ENCODE results near the gene SLC66A1. TPM values are rescaled to one million over a fixed set of nuclear protein-coding genes. Genes with fewer than 3 reads are reported as not detected.

Gene SLC66A1
- polyA plus RNA-seq, 3 donors from 2014 or later: 2.4 to 10.2 (median 3.3) TPM

DNA sequence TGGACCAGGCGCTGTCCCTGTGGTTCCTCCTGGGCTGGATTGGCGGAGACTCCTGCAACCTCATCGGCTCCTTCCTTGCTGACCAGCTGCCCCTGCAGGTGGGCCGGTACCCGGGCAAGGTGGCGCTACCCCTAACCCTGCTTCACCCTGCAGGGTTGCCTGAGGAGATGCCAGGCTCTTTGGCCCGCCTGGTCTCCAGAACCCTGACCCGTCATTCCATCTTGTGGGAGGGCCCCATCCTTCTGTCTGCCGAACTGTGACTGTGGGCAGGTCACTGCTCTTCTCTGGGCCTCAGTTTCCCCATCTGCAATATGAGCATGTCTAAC, 12.5 kb downstream of the SLC66A1 start:
- no peak for DNase-seq
- no peaks in the 10 kb centered on the region for H3K9me3 Mint-ChIP-seq
- H3K27me3 Mint-ChIP-seq (ENCODE audit: low read depth in 3 of 3): peaks cover 11 to 26% (median 25%) of the 10 kb centered on the region in 3 donors
- peak overlapping the region in 1 of 6 donors; percentile 65 for H3K27ac Mint-ChIP-seq
- no peaks in the 10 kb centered on the region for H3K4me1 Mint-ChIP-seq
- no peak overlapping the region for H3K4me3 Mint-ChIP-seq
- peaks cover 0 to 8% (median 7%) of the 10 kb centered on the region in 3 donors for H3K36me3 Mint-ChIP-seq

DNA sequence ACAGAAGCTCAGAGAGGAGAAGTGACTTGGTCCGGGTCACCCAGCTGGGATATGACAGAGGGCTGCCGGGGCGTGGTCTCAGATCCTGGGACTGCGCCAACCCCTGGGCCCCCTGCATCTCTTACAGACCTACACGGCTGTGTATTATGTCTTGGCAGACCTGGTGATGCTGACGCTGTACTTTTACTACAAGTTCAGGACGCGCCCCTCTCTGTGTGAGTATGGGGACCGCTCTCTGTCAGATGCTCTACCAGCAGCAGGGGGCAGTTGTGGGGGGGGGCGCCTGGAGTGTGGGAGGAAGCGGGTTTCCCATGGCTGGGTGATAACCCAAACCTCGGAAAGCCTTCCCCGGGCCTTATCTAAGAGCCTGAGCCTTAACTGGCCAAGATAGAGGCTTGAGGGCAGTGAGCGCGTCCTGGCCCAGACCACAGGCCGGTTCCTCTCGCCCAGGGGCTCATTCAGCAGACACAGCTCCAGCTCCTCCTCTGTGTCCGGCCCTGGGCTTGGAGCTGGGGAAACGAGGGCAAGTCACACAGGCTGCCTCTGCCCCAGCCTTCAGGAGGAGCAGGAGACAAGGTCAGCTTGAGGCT, 13.3 kb downstream of the SLC66A1 start:
- no peak for DNase-seq
- Mint-ChIP-seq H3K9me3 (no peaks in the 10 kb centered on the region), H3K4me3 (no peak overlapping the region), H3K4me1 (no peaks in the 10 kb centered on the region), H3K27me3 (ENCODE audit: low read depth in 3 of 3) (peaks cover 16 to 26% (median 25%) of the 10 kb centered on the region in 3 donors), H3K36me3 (peaks cover 0 to 9% (median 7%) of the 10 kb centered on the region in 3 donors), H3K27ac (no peak overlapping the region)

GRCh38 chr1:19325958-19326747, 14.0 kb downstream of the SLC66A1 start:
- no peak overlapping the region for H3K27ac Mint-ChIP-seq
- DNase-seq: no peak
- no peak overlapping the region for H3K4me3 Mint-ChIP-seq
- H3K9me3 Mint-ChIP-seq: no peaks in the 10 kb centered on the region
- H3K4me1 Mint-ChIP-seq: no peaks in the 10 kb centered on the region
- peaks cover 0 to 8% (median 7%) of the 10 kb centered on the region in 3 donors for H3K36me3 Mint-ChIP-seq
- H3K27me3 Mint-ChIP-seq (ENCODE audit: low read depth in 3 of 3): peaks cover 16 to 26% (median 22%) of the 10 kb centered on the region in 3 donors

DNA sequence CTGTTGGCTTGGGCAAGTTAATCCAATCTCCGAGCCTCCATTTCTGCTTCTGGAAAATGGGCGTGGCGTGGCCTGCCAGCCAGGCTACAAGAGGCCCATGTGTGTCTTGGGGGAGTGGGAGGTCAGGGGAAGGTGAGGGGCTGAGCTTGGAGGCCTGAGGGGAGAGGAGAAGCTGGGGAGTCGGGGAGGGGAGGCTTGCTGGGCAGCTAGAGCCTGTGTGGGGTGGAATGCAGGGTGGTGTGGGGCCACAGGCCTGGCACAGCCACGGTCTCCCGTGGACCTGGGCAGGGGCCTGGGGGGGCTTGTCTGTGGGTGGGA, 14.6 kb downstream of the SLC66A1 start:
- Mint-ChIP-seq H3K9me3 (no peaks in the 10 kb centered on the region), H3K27ac (no peak overlapping the region), H3K4me3 (no peak overlapping the region), H3K27me3 (ENCODE audit: low read depth in 3 of 3) (peaks cover 16 to 26% (median 21%) of the 10 kb centered on the region in 3 donors), H3K36me3 (peaks cover 0 to 7% (median 6%) of the 10 kb centered on the region in 3 donors), H3K4me1 (no peaks in the 10 kb centered on the region)
- no peak for DNase-seq

DNA sequence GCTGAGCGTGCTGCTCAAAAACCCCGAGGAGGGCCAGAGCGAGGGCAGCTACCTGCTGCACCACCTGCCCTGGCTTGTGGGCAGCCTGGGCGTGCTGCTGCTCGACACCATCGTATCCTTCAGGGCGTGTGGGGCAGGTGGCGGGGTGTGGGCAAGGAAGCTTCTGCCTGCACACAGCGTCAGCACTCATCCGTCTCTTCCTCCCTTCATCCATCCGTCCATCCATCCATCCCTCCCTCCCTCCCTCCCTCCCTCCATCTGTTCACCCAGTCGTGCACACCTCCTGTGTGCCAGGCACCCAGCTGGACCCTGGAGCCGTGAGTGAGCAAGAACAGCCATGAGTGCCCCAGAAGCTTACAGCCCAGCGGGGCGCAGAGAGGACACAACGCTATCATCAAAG, 15.2 kb downstream of the SLC66A1 start:
- Mint-ChIP-seq H3K4me3 (no peak overlapping the region), H3K9me3 (no peaks in the 10 kb centered on the region), H3K27me3 (ENCODE audit: low read depth in 3 of 3) (peaks cover 18 to 23% (median 18%) of the 10 kb centered on the region in 3 donors), H3K27ac (no peak overlapping the region), H3K4me1 (no peaks in the 10 kb centered on the region), H3K36me3 (peaks cover 0 to 7% (median 6%) of the 10 kb centered on the region in 3 donors)
- DNase-seq: no peak

DNA sequence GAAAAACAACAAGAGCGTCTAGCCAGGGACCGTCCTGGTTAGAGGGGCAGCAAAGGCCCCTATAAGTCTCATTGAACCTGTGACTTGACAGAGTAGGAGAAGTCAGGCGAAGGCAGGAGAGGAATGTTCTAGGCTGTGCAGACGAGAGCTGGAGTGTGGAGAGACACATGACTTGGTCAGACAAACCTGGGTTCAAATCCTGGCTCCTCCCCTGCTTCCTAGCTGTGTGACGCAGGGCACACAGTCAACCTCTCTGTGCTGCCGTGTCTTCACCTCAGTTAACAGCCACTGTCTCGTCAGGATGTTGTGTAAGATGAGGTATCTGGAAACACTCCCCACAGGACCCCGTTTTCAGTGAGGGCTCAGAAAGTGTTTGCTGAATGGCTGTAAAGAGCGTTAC, 15.6 kb downstream of the SLC66A1 start:
- Mint-ChIP-seq H3K4me1 (no peaks in the 10 kb centered on the region), H3K36me3 (peaks cover 0 to 6% (median 4%) of the 10 kb centered on the region in 3 donors), H3K27ac (no peak overlapping the region), H3K27me3 (ENCODE audit: low read depth in 3 of 3) (peaks cover 15 to 23% (median 18%) of the 10 kb centered on the region in 3 donors), H3K4me3 (no peak overlapping the region), H3K9me3 (no peaks in the 10 kb centered on the region)
- DNase-seq: no peak

DNA sequence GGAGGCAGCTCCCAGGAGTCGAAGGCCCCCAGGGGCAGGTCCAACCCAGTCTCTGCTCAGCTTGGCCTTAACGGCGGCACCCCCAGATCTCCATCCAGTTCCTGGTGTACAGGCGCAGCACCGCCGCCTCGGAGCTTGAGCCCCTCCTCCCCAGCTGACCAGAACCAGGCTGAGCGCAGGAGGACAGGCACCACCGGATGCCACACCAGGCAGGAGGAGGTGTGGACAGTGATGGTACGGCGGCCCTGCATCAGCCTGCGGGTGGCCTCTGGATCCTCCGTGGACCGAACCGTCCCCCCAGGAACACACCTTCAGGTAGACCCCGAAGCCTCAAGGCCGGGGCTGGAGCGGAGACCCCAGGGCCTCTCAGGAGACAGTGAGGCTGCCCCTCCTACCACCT, 16.4 kb downstream of the SLC66A1 start:
- H3K9me3 Mint-ChIP-seq: no peaks in the 10 kb centered on the region
- no peaks in the 10 kb centered on the region for H3K4me1 Mint-ChIP-seq
- no peak for DNase-seq
- H3K4me3 Mint-ChIP-seq: no peak overlapping the region
- H3K36me3 Mint-ChIP-seq: peaks cover 0 to 6% (median 3%) of the 10 kb centered on the region in 3 donors
- no peak overlapping the region for H3K27ac Mint-ChIP-seq
- H3K27me3 Mint-ChIP-seq (ENCODE audit: low read depth in 3 of 3): peaks cover 12 to 23% (median 18%) of the 10 kb centered on the region in 3 donors

- no peak overlapping the region for H3K4me3 Mint-ChIP-seq
- H3K27me3 Mint-ChIP-seq (ENCODE audit: low read depth in 3 of 3): peaks cover 7 to 21% (median 18%) of the 10 kb centered on the region in 3 donors
- H3K36me3 Mint-ChIP-seq: peaks cover 0 to 6% (median 0%) of the 10 kb centered on the region in 3 donors
- peak overlapping the region in 1 of 6 donors; percentile 24 for H3K27ac Mint-ChIP-seq
- H3K9me3 Mint-ChIP-seq: no peaks in the 10 kb centered on the region
- H3K4me1 Mint-ChIP-seq: no peaks in the 10 kb centered on the region
- DNase-seq: no peak
Measured at GRCh38 chr1:19329188-19329587, 17.1 kb downstream of the SLC66A1 start.

DNA sequence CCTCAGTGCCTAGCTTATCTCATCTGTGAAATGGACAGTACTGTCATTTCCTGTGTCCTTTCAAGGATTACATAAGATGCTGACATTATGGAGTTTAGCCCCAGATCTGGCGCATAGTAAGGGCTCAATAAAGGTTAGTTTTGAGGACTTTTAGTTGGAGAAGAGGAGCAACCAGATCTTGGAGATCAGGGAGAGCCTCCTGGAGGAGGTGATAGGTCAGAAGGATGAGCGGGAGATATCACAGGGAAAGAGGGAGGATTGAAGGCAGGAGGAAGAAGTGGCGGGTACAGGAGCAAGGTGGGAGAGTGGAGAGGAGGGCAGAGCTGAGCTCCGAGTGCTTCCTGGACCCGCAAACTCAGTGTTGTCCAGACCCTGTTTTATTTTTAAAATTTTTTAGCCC, 17.5 kb downstream of the SLC66A1 start:
- no peaks in the 10 kb centered on the region for H3K9me3 Mint-ChIP-seq
- H3K4me1 Mint-ChIP-seq: no peaks in the 10 kb centered on the region
- H3K27me3 Mint-ChIP-seq (ENCODE audit: low read depth in 3 of 3): peaks cover 7 to 20% (median 18%) of the 10 kb centered on the region in 3 donors
- H3K36me3 Mint-ChIP-seq: peaks cover 0 to 6% (median 0%) of the 10 kb centered on the region in 3 donors
- no peak for DNase-seq
- H3K27ac Mint-ChIP-seq: peak overlapping the region in 1 of 6 donors; percentile 20
- no peak overlapping the region for H3K4me3 Mint-ChIP-seq

GRCh38 chr1:19330449-19331135, 18.5 kb downstream of the SLC66A1 start:
- H3K4me1 Mint-ChIP-seq: no peaks in the 10 kb centered on the region
- peaks cover 5 to 18% (median 18%) of the 10 kb centered on the region in 3 donors for H3K27me3 Mint-ChIP-seq (ENCODE audit: low read depth in 3 of 3)
- H3K27ac Mint-ChIP-seq: peak overlapping the region in 1 of 6 donors; percentile 30
- no peak for DNase-seq
- no peak overlapping the region for H3K4me3 Mint-ChIP-seq
- H3K36me3 Mint-ChIP-seq: peaks cover 0 to 6% (median 0%) of the 10 kb centered on the region in 3 donors
- H3K9me3 Mint-ChIP-seq: no peaks in the 10 kb centered on the region

DNA sequence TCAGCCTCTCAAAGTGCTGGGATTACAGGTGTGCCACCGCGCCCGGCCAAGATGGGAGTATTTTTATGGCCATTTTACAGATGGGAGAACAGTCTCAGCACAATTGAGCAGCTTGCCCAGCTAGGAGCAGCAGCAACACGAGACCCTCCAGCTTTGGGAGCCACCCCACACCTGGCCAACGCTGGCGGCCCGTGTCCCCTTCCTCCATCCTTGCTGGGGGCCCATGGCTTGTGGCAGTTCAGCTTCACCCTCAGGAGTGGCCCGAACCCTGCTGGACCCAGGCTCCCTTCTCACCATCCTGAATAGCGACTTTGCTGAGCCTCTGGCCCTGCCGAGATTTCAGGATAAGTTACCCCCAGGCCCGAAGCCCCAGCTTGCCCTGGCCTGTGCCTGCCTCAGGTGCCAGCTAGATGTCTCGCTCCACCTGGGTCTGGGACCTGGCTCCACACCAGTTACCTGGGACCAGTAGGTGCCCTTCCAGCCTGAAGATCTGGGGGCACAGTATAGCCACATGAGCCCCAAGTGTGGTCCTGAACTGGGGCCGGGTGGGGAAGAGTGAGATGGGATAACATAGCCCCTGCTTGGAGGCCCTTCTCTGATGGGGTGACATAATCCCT, 19.2 kb downstream of the SLC66A1 start:
- no peak for DNase-seq
- H3K36me3 Mint-ChIP-seq: peaks cover 0 to 6% (median 0%) of the 10 kb centered on the region in 3 donors
- no peak overlapping the region for H3K27ac Mint-ChIP-seq
- H3K27me3 Mint-ChIP-seq (ENCODE audit: low read depth in 3 of 3): peaks cover 7 to 13% (median 13%) of the 10 kb centered on the region in 3 donors
- H3K4me3 Mint-ChIP-seq: no peak overlapping the region
- no peaks in the 10 kb centered on the region for H3K9me3 Mint-ChIP-seq
- H3K4me1 Mint-ChIP-seq: no peaks in the 10 kb centered on the region

DNA sequence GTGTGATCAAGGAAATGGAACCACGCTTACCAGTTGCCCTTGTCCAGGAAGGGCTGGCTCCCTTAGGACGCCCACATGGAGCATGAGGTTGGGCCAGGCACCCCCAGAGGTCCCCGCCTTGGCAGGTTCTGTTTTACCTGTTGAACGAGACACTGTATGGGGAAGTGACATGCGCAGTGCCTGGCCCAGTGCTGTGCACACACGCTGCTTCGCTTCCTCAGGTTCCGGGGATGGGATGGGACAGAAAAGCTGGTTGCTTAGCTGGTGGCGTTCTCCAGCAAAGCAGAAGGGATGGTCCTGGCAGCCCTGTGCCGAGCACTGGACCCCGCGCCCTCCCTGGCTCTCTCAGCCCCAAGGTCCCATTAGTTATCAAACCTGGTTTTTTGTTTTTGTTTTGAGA, 20.7 kb downstream of the SLC66A1 start:
- DNase-seq: no peak
- H3K27ac Mint-ChIP-seq: peak overlapping the region in 1 of 6 donors; percentile 14
- H3K9me3 Mint-ChIP-seq: no peaks in the 10 kb centered on the region
- peaks cover 5 to 10% (median 8%) of the 10 kb centered on the region in 3 donors for H3K27me3 Mint-ChIP-seq (ENCODE audit: low read depth in 3 of 3)
- no peaks in the 10 kb centered on the region for H3K4me1 Mint-ChIP-seq
- no peak overlapping the region for H3K4me3 Mint-ChIP-seq
- H3K36me3 Mint-ChIP-seq: peaks cover 0 to 3% (median 0%) of the 10 kb centered on the region in 3 donors

GRCh38 chr1:19333587-19334354, 21.6 kb downstream of the SLC66A1 start:
- no peak for DNase-seq
- H3K4me1 Mint-ChIP-seq: no peaks in the 10 kb centered on the region
- H3K36me3 Mint-ChIP-seq: peaks cover 0 to 3% (median 0%) of the 10 kb centered on the region in 3 donors
- peaks cover 5 to 9% (median 8%) of the 10 kb centered on the region in 3 donors for H3K27me3 Mint-ChIP-seq (ENCODE audit: low read depth in 3 of 3)
- no peaks in the 10 kb centered on the region for H3K9me3 Mint-ChIP-seq
- peak overlapping the region in 2 of 6 donors; percentile 12 to 17 for H3K27ac Mint-ChIP-seq
- H3K4me3 Mint-ChIP-seq: no peak overlapping the region

All from immature natural killer cell (primary cell).